Kidney epithelial cell (primary cell): ENCODE measurements around the gene PDIA6. TPM values are rescaled to one million over a fixed set of nuclear protein-coding genes. Genes with fewer than 3 reads are reported as not detected.

ENCODE experiments used
- DNase-seq: peaks from one replicate; pipeline ENCODE4 v3.0.0-alpha.2; 2010; ENCODE audit warnings: low read depth
- H3K27me3 ChIP-seq: 2 replicates; pipeline ENCODE4 v1.6.0; 2011; ENCODE audit warnings: low read length; ENCODE audit not compliant: control insufficient read depth, insufficient read depth
- H3K36me3 ChIP-seq: 2 replicates; pipeline ENCODE4 v1.5.1; 2011; ENCODE audit warnings: low read length; ENCODE audit not compliant: control insufficient read depth, insufficient read depth
- H3K4me3 ChIP-seq: 2 replicates; pipeline ENCODE4 v1.5.1; 2011; ENCODE audit warnings: low read depth, mild to moderate bottlenecking, control low read depth, low read length
- total RNA-seq: library from RNA; depleted of rRNA; stranded (reverse); fragments of >200 nt; gene quantifications from 2 replicates; pipeline ENCODE4 v1.2.3, GENCODE V29; 2015
- TF ChIP-seq, protein P1 (sequence below): IDR thresholded peaks from 2 replicates; pipeline ENCODE4 v1.5.1; 2011; ENCODE audit warnings: mild to moderate bottlenecking, moderate library complexity, low read length, control low read depth, inconsistent platforms; ENCODE audit not compliant: insufficient read depth, poor library complexity, severe bottlenecking

The PDIA6 gene
- total RNA-seq, 1 donor from 2014 or later, result 328 TPM

DNA sequence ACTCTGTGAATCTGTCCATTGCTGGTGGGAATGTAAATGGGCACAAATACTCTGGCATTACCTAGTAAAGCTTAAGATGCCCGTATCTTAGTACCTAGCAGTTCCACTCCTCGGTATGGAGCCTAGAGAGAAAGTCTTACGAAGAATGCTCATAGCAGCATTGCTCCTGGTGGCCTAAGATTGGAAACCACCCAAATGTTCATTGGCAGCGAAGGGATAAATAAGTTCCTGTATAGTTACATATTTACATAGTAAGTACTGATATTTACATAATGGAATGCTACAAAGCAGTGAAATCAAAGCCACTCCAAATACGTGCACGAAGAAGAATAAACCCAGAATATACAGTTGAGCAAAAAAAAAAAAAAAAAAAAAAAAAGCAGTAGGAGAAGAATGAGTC is 46.7 kb upstream of the PDIA6 start:
- TF ChIP-seq, protein P1, sequence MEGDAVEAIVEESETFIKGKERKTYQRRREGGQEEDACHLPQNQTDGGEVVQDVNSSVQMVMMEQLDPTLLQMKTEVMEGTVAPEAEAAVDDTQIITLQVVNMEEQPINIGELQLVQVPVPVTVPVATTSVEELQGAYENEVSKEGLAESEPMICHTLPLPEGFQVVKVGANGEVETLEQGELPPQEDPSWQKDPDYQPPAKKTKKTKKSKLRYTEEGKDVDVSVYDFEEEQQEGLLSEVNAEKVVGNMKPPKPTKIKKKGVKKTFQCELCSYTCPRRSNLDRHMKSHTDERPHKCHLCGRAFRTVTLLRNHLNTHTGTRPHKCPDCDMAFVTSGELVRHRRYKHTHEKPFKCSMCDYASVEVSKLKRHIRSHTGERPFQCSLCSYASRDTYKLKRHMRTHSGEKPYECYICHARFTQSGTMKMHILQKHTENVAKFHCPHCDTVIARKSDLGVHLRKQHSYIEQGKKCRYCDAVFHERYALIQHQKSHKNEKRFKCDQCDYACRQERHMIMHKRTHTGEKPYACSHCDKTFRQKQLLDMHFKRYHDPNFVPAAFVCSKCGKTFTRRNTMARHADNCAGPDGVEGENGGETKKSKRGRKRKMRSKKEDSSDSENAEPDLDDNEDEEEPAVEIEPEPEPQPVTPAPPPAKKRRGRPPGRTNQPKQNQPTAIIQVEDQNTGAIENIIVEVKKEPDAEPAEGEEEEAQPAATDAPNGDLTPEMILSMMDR, result no peak
- H3K27me3 ChIP-seq, result peaks cover 19% of the 10 kb centered on the region
- no peaks in the 10 kb centered on the region for H3K36me3 ChIP-seq
- DNase-seq, result no peak
- H3K4me3 ChIP-seq, result no peak overlapping the region

DNA sequence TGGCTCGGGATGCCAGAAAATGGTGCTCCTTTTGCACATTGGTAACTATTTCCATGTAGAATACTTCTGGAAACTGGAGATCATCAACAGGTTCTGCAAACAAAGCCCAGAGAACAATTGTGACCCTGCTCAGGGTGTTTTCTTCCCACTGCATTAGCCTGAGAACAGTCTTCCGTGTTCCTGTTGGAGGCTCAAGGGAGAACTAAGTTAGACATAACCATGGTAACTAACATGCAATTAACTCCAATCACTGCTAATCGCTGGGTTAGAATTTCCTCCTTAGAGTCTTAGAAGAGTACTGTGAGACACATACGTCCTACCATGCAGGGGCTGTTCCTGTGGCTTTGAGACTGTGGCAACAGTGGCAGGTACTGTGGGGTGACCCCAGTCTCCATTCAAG is 36.0 kb upstream of the PDIA6 start:
- Histone ChIP-seq H3K27me3 (peaks cover 3% of the 10 kb centered on the region), H3K4me3 (no peak overlapping the region), H3K36me3 (no peaks in the 10 kb centered on the region)
- no peak for DNase-seq
- TF ChIP-seq, protein P1, result no peak

DNA sequence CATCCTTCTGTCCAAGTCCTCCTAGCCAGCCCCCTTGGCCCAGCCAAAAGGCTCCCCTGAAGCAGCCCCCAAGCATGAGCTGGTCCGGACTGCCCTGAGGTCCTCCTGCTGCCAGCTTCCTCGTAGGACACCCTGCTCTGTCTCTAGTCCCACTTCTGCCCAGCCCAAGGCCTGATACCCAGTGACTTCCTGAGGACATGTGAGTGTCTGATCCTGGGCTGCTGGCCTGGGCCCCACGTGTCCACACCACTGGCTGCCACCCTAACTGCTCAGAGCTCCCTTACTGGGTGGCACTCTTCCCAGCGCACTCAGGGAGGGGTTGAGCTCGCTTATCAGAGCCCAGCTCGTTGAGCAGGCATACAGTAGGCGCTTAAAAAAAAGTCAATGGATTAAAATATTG is 34.4 kb upstream of the PDIA6 start:
- TF ChIP-seq, protein P1, result no peak
- DNase-seq, result no peak
- Histone ChIP-seq H3K36me3 (no peaks in the 10 kb centered on the region), H3K4me3 (no peak overlapping the region), H3K27me3 (peaks cover 3% of the 10 kb centered on the region)

DNA sequence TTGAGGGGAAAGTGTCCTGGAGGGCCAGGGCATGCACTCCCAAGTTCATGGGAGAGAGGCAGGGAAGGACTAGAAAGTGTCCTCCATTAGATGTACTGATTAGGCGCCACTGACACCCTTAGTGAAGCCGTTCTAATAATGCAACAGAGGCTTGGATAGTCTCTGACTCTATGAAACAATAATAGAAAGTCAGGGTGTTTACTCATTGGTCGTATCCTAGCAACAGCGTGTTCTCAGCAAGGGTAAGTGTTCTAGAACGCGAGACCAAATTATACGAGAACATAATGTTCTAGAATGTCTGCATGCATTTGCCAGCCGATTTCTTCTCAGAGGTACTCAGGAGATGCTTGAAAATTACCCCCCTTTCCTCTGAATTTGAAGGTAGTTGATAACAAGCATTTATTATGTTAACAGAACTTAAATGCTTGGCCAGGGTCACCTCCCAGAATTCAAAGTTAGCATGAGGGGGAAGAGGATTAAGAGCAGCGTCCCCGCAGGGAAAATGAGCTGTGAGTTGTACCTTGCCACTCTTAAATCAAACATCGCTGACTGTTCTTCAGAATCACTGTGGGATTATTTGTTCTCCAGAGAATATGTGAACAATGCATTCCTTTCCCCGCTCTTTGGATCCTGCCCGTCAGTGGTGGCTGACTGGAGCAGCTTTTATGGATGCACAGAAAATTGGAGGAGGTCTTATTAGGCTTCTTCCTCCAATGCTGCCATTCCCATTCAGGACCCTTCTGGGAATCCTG is 33.7 kb upstream of the PDIA6 start:
- H3K36me3 ChIP-seq, result no peaks in the 10 kb centered on the region
- TF ChIP-seq, protein P1, result no peak
- no peak overlapping the region for H3K4me3 ChIP-seq
- no peak for DNase-seq
- H3K27me3 ChIP-seq, result peaks cover 3% of the 10 kb centered on the region

DNA sequence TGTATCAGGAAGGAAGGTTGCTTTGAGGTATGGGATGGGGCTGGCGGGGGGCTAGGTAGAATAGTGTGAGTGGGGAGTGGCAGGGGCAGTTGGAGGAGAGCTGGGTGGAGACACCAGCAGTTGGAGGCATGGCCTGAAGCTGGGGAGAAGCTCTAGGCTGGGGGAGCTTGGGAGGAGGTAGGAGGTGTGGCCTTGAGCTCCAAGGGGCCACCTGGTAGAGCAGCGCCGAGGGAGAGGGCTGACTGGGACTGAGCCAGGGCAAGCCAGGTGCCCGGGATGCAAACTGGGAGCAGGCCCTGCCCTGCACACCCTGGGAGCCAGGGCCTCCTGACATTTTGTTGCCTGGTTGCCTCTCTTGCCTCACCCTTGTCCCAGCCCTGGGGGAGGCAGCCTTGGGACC is 33.1 kb upstream of the PDIA6 start:
- Histone ChIP-seq H3K4me3 (no peak overlapping the region), H3K36me3 (no peaks in the 10 kb centered on the region), H3K27me3 (peaks cover 3% of the 10 kb centered on the region)
- TF ChIP-seq, protein P1, result no peak
- DNase-seq, result no peak

DNA sequence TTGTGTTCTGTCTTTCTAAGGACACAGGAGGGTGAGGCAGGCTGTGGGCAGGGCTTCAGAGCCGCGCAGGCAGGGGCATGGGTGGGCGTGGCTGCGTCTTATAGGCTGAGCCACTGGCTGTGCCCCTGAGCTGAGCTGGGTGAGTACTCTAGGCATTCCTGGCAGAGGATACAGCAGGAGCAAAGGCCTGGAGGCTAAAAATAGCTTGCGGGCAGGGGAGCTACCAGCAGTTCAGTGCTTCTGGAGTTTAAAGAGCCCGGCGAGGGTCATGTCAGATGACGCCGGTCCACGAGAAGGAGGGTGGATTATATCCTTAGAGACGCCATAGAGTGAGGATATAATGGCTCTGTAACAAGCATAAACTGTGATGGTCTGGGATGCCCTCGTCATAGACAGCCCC is 31.5 kb upstream of the PDIA6 start:
- H3K36me3 ChIP-seq, result no peaks in the 10 kb centered on the region
- TF ChIP-seq, protein P1, result no peak
- no peak overlapping the region for H3K4me3 ChIP-seq
- peak; percentile 44 for DNase-seq
- H3K27me3 ChIP-seq, result peaks cover 6% of the 10 kb centered on the region
